Calu3 (cell line): ENCODE measurements around the gene LSAMP. TPM values are rescaled to one million over a fixed set of nuclear protein-coding genes. Genes with fewer than 3 reads are reported as not detected.

ENCODE experiments used
- BruUV-seq: library from RNA; stranded (reverse); fragments of 400-500 nt; replicated peaks from 2 replicates; lab custom pipeline; 2021; lab: Mats Ljungman, UMichigan
- CTCF ChIA-PET: fragments of 300-600 bp; sonication (Branson Sonifier 250); formaldehyde crosslinking; loops from one replicate; lab custom pipeline; 2022; ENCODE audit warnings: antibody characterized with exemption; lab: Charles Lee
- DNase-seq: peaks from one replicate; pipeline ENCODE4 v3.0.0; 2022
- H3K27ac Mint-ChIP-seq: one replicate; pipeline ENCODE4 v1.8.0; 2022; ENCODE audit warnings: mixed read lengths; ENCODE audit not compliant: unreplicated experiment
- H3K27me3 Mint-ChIP-seq: one replicate; pipeline ENCODE4 v1.8.0; 2022; ENCODE audit warnings: mixed read lengths; ENCODE audit not compliant: unreplicated experiment
- H3K36me3 Mint-ChIP-seq: one replicate; pipeline ENCODE4 v1.8.0; 2022; ENCODE audit warnings: mild to moderate bottlenecking, moderate library complexity, mixed read lengths; ENCODE audit not compliant: insufficient read depth, unreplicated experiment
- H3K4me1 Mint-ChIP-seq: one replicate; pipeline ENCODE4 v1.8.0; 2022; ENCODE audit warnings: mild to moderate bottlenecking, low read depth, mixed read lengths; ENCODE audit not compliant: unreplicated experiment
- H3K4me3 Mint-ChIP-seq: one replicate; pipeline ENCODE4 v1.8.0; 2022; ENCODE audit warnings: mild to moderate bottlenecking, low read depth, moderate library complexity, mixed read lengths; ENCODE audit not compliant: unreplicated experiment
- H3K9me3 Mint-ChIP-seq: one replicate; pipeline ENCODE4 v1.8.0; 2022; ENCODE audit warnings: low read depth, mixed read lengths; ENCODE audit not compliant: unreplicated experiment
- intact Hi-C: fragments of 100-400 bp; cut with micrococcal nuclease; formaldehyde crosslinking; loops from one replicate; pipeline ENCODE4 v1.10.0; 2022; ENCODE audit not compliant: unreplicated experiment
- total RNA-seq: library from RNA; stranded (reverse); gene quantifications from 2 replicates; pipeline ENCODE4 v1.2.3, GENCODE V29; 2022
- TF ChIP-seq, protein P1 (sequence below): fragments of 200-600 bp; IDR thresholded peaks from one replicate; pipeline ENCODE4 v1.8.0; 2022; ENCODE audit warnings: antibody characterized with exemption; ENCODE audit not compliant: unreplicated experiment

Gene LSAMP
- total RNA-seq, 1 experiment from 2014 or later, result 0.90 TPM

DNA sequence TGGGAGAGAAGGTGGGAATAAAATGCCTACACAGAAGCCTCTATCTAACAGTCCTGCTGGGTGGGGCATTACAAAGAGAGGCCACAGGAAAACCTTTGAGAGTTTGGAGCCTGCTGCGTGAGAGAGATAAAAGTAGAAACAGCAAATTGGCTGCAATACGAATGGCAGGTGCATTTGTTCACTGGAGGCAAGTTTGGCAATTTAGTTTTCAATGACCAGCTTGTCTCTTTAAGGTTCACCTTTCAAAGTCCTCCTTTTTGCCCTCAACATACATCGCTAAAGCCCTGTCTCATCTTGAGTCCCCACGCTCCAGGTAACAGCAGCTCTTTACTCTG, 405.7 kb downstream of the LSAMP start:
- DNase-seq, result no peak
- TF ChIP-seq, protein P1, sequence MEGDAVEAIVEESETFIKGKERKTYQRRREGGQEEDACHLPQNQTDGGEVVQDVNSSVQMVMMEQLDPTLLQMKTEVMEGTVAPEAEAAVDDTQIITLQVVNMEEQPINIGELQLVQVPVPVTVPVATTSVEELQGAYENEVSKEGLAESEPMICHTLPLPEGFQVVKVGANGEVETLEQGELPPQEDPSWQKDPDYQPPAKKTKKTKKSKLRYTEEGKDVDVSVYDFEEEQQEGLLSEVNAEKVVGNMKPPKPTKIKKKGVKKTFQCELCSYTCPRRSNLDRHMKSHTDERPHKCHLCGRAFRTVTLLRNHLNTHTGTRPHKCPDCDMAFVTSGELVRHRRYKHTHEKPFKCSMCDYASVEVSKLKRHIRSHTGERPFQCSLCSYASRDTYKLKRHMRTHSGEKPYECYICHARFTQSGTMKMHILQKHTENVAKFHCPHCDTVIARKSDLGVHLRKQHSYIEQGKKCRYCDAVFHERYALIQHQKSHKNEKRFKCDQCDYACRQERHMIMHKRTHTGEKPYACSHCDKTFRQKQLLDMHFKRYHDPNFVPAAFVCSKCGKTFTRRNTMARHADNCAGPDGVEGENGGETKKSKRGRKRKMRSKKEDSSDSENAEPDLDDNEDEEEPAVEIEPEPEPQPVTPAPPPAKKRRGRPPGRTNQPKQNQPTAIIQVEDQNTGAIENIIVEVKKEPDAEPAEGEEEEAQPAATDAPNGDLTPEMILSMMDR, result no peak
- no TSS peak for BruUV-seq
- Mint-ChIP-seq H3K27ac (no peak overlapping the region), H3K4me1 (no peaks in the 10 kb centered on the region), H3K4me3 (no peak overlapping the region), H3K27me3 (no peaks in the 10 kb centered on the region), H3K9me3 (no peaks in the 10 kb centered on the region), H3K36me3 (no peaks in the 10 kb centered on the region)
- CTCF ChIA-PET, result interaction anchor here (0.8 kb wide), 1 partner anchor 60 kb away, joined by 4 read pairs; no protein-coding TSS in a partner anchor
- intact Hi-C loops, result no loop called here

DNA sequence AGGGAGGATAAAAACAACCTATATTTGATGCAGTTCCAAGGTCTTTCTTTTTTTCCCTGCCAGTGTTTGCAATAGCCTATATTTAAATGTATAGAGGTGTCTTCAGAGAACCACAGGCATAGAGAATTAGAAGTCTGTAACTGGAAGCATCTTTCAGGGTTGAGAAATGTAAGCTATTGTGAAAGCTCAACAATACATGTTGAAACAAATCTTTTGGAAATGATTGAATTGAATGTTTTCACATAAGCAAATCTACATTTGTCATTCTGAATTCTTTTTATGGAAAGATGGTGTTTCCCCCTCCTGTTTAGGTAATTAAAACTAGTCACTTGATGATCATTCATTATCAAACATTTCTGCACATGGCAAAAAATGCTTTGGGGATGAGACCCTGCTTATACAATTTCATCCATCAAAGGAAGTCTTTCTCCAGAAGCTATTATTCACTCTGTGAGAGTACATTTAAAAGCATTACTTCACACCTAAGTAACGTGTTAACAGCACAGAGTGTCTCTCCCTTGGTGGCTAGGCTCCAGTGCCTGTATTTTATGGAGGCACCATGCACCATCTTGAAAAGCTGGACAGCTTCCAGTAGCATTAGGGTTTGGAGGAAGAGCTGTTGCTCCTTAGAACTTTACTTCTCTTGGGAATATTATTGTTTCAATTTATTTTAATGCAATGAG, 406.2 kb downstream of the LSAMP start:
- Mint-ChIP-seq H3K27me3 (no peaks in the 10 kb centered on the region), H3K4me3 (no peak overlapping the region), H3K36me3 (no peaks in the 10 kb centered on the region), H3K27ac (peak overlapping the region; percentile 50), H3K4me1 (no peaks in the 10 kb centered on the region), H3K9me3 (no peaks in the 10 kb centered on the region)
- DNase-seq, result no peak
- CTCF ChIA-PET, result no interaction called here
- no TSS peak for BruUV-seq
- intact Hi-C loops, result no loop called here
- TF ChIP-seq, protein P1, result no peak

DNA sequence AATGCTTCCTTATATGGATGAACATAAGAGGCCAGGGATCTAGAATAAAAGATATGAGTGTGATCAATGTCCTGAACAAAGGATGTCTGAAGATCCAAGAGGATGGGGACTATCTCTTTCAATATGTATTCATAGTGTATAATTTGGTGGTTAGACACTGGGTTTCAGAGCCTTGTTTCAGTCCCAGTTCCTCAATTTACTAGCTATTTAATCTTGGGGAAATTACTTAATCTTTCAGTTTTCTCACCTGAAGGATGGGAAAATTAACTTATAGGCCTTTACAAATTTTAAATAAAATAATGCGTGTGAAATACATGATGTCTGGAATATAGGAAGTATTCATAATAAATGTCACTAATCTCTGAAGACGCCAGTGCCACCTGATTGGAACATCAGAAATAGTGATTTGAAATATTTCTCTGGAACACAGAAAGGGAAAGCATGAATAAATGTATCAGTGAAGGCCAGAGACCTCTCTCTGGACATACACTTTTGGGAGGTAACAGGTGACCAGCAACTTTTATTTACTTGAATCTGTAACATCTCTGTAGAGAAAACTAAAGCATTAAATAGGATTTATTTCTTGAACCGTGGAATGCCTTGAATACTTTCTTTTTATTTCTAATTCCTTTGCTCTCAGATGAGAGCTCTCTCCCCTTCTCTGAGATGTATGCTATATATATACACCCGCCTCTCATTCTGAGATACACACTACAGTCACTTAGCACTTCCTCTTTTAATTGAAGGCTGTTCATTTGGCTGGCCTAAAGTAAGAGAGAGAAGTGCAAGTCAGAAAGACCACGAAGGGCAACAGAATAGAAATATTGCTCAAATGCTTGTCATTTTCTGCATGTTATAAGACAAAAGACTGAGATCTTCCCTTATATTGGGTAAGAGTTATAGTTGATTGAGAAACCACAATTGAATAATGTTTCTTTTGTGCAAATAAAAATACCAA, 407.1 kb downstream of the LSAMP start:
- Mint-ChIP-seq H3K4me3 (no peak overlapping the region), H3K27ac (peak overlapping the region; percentile 50), H3K9me3 (no peaks in the 10 kb centered on the region), H3K4me1 (no peaks in the 10 kb centered on the region), H3K36me3 (no peaks in the 10 kb centered on the region), H3K27me3 (no peaks in the 10 kb centered on the region)
- CTCF ChIA-PET, result no interaction called here
- TF ChIP-seq, protein P1, result no peak
- BruUV-seq, result no TSS peak
- DNase-seq, result no peak
- intact Hi-C loops, result no loop called here

DNA sequence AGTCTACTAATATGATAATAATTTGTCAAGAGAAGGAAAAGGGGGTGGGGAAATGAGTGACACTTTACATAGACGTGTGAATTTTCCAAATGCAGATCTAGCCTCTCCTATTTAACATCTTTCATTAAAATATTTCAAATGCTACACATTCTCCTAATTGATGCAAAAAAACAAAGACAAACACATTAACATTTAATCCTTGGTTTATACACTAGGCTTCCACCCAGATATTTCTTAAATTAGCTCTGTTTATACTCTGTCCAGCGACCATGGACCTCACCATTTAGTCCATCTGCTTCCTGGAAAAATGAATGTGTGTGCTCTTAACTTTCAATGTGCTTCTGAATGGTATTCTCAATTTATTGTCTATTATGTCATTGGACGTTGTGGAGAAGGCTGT, 409.9 kb downstream of the LSAMP start:
- BruUV-seq, result no TSS peak
- H3K36me3 Mint-ChIP-seq, result no peaks in the 10 kb centered on the region
- CTCF ChIA-PET, result interaction anchor here (0.6 kb wide), 1 partner anchor 23 kb away, joined by 7 read pairs; no protein-coding TSS in a partner anchor
- no peak overlapping the region for H3K4me3 Mint-ChIP-seq
- H3K27ac Mint-ChIP-seq, result no peak overlapping the region
- intact Hi-C loops, result no loop called here
- H3K27me3 Mint-ChIP-seq, result no peaks in the 10 kb centered on the region
- TF ChIP-seq, protein P1, result no peak
- H3K4me1 Mint-ChIP-seq, result no peaks in the 10 kb centered on the region
- no peaks in the 10 kb centered on the region for H3K9me3 Mint-ChIP-seq
- no peak for DNase-seq
